Fibroblast of lung (primary cell): ENCODE data around the gene LRP1.

Source experiments
- CTCF ChIP-seq, 2 donors: IDR thresholded peaks in 1 of 2; conservative IDR thresholded peaks in 1 of 2; 1 replicate in 1 of 2; 2 replicates in 1 of 2; pipeline ENCODE4 v1.5.1; 2011 to 2012; ENCODE audit warnings: low read length in 2 of 2, control low read depth in 1 of 2, inconsistent platforms in 1 of 2, low read depth in 1 of 2, mild to moderate bottlenecking in 1 of 2
- EZH2 ChIP-seq: IDR thresholded peaks from 2 replicates; pipeline ENCODE4 v1.5.1; 2012; ENCODE audit warnings: low read length, control low read depth, mild to moderate bottlenecking; ENCODE audit errors: missing control alignments

DNA sequence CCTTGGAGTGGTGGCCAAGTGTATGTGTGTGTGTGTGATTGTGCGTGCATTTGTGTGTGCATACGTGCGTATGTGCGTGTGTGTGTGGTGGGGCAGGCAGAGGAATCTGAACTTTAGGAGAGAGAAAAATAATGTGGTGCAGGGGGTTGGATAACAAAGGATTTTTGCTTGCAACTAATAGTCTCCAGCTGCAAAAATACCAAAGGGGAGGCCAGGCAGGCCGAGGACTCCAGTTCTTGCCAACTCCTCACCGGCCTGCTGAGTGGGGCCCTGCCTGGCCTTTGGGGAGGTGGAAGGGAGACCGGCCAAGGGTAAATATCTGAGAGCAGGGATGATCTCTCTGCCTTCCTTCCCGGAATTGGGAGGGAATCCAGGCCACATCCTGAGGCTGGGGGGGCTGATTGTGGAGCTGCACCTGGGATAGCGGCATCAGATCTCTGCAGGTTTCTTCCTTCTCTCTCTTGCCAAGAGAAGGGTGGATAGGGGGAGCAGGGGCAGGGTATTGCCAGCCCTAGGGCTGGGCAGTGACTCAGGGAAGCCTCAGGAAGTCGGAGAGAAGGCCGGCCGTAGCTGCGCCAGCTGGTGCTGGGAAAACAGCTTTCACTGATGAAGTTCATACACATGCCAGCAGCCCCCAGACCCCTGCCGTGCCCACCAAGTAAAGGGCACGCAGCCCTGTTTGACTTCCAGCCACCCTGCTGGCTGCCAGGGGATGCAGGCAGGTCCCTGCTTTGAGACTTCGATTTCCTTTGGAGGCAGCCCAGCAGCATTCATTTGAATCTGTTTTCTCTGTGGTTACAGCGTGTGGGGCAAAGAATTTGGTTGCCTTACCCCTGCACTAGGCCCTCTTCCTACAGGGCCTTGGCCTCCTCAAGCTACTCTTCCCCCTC, 23.7 kb downstream of the LRP1 start:
- peak in 1 of 2 donors; percentile 11 for TF ChIP-seq CTCF (conservative IDR thresholded peaks at IDR 0.05 in 1 of 2, IDR thresholded peaks at IDR 0.05 in 1 of 2; ENCODE audit: low read depth in 1 of 2, low read length in 2 of 2)
- no peak for TF ChIP-seq EZH2
